ENCODE measurements around the gene IGF1R. TPM values are rescaled to one million over a fixed set of nuclear protein-coding genes. Genes with fewer than 3 reads are reported as not detected.

Gene IGF1R
- total RNA-seq, 4 donors from 2014 or later = 31.6 to 87.8 (median 60.0) TPM

DNA sequence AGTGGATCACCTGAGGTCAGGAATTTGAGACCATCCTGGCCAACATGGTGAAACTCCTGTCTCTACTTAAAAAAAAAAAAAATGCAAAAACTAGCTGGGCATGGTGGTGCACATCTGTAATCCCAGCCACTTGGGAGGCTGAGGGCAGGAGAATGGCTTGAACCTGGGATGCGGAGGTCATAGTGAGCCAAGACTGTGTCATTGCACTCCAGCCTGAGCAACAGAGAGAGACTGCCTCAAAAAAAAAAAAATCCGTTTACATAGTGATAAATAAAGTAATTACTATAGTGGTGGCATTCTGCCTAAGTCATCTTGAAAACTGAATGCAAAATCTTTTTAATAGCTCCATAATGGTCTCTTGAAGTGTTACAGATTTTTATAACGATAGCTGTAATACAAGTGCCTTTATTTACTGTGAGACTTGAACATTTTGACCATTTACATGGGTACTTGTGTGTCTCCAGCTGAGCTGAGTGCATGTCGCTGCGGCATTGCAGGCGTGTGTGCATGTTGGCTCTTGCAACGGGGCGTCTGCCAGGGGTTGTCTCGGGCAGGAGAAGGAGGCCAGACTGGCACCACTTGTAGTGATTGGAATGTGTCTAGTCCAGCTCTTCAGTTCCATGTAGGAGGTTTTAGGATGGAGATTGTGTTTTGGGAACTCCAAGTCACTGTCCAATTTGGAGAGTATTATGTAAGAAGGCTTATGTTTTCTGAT, 111.9 kb downstream of the IGF1R start:
- TF ChIP-seq, protein P1, sequence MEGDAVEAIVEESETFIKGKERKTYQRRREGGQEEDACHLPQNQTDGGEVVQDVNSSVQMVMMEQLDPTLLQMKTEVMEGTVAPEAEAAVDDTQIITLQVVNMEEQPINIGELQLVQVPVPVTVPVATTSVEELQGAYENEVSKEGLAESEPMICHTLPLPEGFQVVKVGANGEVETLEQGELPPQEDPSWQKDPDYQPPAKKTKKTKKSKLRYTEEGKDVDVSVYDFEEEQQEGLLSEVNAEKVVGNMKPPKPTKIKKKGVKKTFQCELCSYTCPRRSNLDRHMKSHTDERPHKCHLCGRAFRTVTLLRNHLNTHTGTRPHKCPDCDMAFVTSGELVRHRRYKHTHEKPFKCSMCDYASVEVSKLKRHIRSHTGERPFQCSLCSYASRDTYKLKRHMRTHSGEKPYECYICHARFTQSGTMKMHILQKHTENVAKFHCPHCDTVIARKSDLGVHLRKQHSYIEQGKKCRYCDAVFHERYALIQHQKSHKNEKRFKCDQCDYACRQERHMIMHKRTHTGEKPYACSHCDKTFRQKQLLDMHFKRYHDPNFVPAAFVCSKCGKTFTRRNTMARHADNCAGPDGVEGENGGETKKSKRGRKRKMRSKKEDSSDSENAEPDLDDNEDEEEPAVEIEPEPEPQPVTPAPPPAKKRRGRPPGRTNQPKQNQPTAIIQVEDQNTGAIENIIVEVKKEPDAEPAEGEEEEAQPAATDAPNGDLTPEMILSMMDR (IDR thresholded peaks at IDR 0.05) = no peak
- TF ChIP-seq EP300 (IDR thresholded peaks at IDR 0.05) (no peak), POLR2A (IDR thresholded peaks at IDR 0.05) (no peak), POLR2AphosphoS5 (IDR thresholded peaks at IDR 0.05) (no peak)
- Histone ChIP-seq H3K4me3 (no peak overlapping the region), H3K36me3 (no peaks in the 10 kb centered on the region), H3K27me3 (no peaks in the 10 kb centered on the region), H3K27ac (no peak overlapping the region), H3K9me3 (no peaks in the 10 kb centered on the region), H3K4me1 (peaks cover 0 to 51% (median 11%) of the 10 kb centered on the region in 3 donors)
- WGBS, 2 donors (ENCODE audit: low coverage in 1 of 2) = 80 to 82% methylated on average over 6 to 9 of the region's 9 CpGs
- no peak for ATAC-seq

DNA sequence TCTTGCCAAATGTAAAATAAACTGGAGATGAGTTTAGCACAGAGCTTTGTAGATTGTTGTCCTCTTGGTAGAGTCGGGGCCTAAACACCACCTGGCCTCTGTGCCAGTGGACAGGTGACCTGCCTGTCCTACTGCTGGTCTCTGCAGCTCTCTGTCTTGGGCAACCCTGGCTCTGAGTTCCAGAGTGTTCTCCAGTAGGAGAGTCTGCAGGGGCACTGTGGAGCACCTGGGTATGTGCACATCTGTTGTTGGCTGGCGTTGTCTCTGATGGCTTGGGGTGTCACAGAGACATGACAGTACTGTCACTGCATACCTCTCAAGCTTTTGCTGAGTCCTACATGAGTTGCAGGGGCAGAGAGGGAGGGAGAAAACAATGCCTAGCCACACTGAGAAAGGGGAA, 112.6 kb downstream of the IGF1R start:
- H3K27ac ChIP-seq = no peak overlapping the region
- WGBS, 2 donors (ENCODE audit: low coverage in 1 of 2) = no CpG with 5 or more reads among the region's 2 CpGs
- ATAC-seq = no peak
- H3K9me3 ChIP-seq = no peaks in the 10 kb centered on the region
- no peak overlapping the region for H3K4me3 ChIP-seq
- no peaks in the 10 kb centered on the region for H3K27me3 ChIP-seq
- H3K36me3 ChIP-seq = no peaks in the 10 kb centered on the region
- TF ChIP-seq, protein P1 (IDR thresholded peaks at IDR 0.05) = no peak
- H3K4me1 ChIP-seq = peaks cover 0 to 56% (median 11%) of the 10 kb centered on the region in 3 donors

DNA sequence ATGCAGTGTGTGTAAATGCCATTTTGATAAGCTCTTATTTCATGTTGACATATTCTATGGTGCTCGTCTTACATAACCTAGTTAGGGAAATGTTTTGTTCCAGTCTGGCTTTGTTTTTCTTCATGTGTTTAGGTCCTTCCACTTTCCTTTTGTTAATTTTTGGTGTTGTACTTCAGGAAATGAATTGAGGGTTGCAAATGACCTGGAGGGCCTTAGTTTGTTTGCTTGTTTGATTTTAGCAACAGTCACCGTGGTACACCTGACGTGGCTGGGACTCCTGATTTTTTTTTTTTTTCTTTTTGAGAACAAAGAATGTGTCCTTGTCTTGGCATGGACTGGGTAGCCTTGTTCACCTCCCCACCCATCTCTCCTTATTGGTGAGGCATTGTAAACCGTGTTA, 114.8 kb downstream of the IGF1R start:
- no peak overlapping the region for H3K27ac ChIP-seq
- H3K4me1 ChIP-seq = peaks cover 0 to 66% (median 11%) of the 10 kb centered on the region in 3 donors

DNA sequence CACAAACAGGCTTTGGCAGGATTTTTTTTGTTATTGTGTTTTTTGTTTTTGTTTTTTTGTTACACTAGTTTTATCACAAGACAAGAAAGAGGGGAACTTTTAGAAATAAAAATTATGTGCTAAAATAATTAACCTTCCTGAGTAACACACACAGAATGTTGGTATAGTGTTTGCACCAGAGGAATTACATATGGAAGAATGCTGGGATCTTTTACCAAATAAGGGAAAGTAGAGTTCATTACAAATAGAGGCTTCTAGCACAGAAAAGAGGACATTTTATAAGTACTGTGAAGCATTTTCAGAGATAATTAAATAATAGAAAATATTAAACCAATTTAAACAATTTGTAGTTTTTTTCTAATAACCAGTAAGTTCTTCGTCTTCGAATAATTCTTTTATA, 116.0 kb downstream of the IGF1R start:
- no peak overlapping the region for H3K27ac ChIP-seq
- ATAC-seq = no peak

More for the DNA sequence above, 114.8 kb downstream of the IGF1R start:
- H3K27me3 ChIP-seq = no peaks in the 10 kb centered on the region
- no peaks in the 10 kb centered on the region for H3K36me3 ChIP-seq
- H3K4me3 ChIP-seq = no peak overlapping the region
- TF ChIP-seq POLR2AphosphoS5 (IDR thresholded peaks at IDR 0.05) (no peak), POLR2A (IDR thresholded peaks at IDR 0.05) (no peak), EP300 (IDR thresholded peaks at IDR 0.05) (no peak)
- TF ChIP-seq, protein P1 (IDR thresholded peaks at IDR 0.05) = no peak
- H3K9me3 ChIP-seq = no peaks in the 10 kb centered on the region
- no peak for ATAC-seq
- WGBS, 2 donors (ENCODE audit: low coverage in 1 of 2) = 34 to 64% methylated on average over 3 to 4 of the region's 4 CpGs

More for the DNA sequence above, 116.0 kb downstream of the IGF1R start:
- 92 to 100% methylated on average over 2 of the region's 2 CpGs for WGBS, 2 donors (ENCODE audit: low coverage in 1 of 2)
- no peaks in the 10 kb centered on the region for H3K27me3 ChIP-seq
- no peaks in the 10 kb centered on the region for H3K9me3 ChIP-seq
- H3K36me3 ChIP-seq = no peaks in the 10 kb centered on the region
- TF ChIP-seq POLR2A (IDR thresholded peaks at IDR 0.05) (no peak), EP300 (IDR thresholded peaks at IDR 0.05) (no peak), POLR2AphosphoS5 (IDR thresholded peaks at IDR 0.05) (no peak)
- TF ChIP-seq, protein P1 (IDR thresholded peaks at IDR 0.05) = no peak
- no peak overlapping the region for H3K4me3 ChIP-seq
- peaks cover 0 to 56% (median 7%) of the 10 kb centered on the region in 3 donors for H3K4me1 ChIP-seq
